Measurements from ENCODE around the gene DEFB128. TPM values are rescaled to one million over a fixed set of nuclear protein-coding genes. Genes with fewer than 3 reads are reported as not detected.

The DEFB128 gene
- total and polyA plus RNA-seq, 2 of the 4 experiments (the other 2 are of a cell fraction), result not detected

- no TSS peak for BruUV-seq (replicated peaks)
- Histone ChIP-seq H3K27ac (ENCODE audit: insufficient read depth, low read length) (no peak overlapping the region), H3K27me3 (ENCODE audit: control insufficient read depth, insufficient read depth, low read length) (peaks cover 2% of the 10 kb centered on the region; the same call in 1 of the 2 replicates), H4K8ac (ENCODE audit: low read depth in 2 of 2, low read length in 2 of 2) (no peak overlapping the region), H2BK15ac (ENCODE audit: low read depth, low read length) (no peak overlapping the region), H3K9ac (ENCODE audit: low read depth, low read length) (no peak overlapping the region), H3K14ac (replicated peaks; ENCODE audit: low read depth, low read length) (no peak overlapping the region), H3K4ac (ENCODE audit: low read depth, low read length) (no peak overlapping the region), H4K91ac (ENCODE audit: insufficient read depth, low read depth, low read length) (no peak overlapping the region), H3K56ac (ENCODE audit: extremely low read depth, insufficient read depth, low read length) (no peak overlapping the region), H3K79me1 (ENCODE audit: low read depth in 1 of 2, low read length in 2 of 2) (no peaks in the 10 kb centered on the region), H3K23ac (ENCODE audit: low read depth, low read length) (no peak overlapping the region), H3K4me3 (ENCODE audit: insufficient read depth, low read depth, low read length) (no peak overlapping the region), H3K9me1 (ENCODE audit: insufficient read depth, low read length) (no peaks in the 10 kb centered on the region), H2BK20ac (ENCODE audit: low read depth, low read length) (no peak overlapping the region), H2BK5ac (ENCODE audit: low read depth, low read length, poor library complexity, severe bottlenecking) (no peak overlapping the region), H2AK5ac (ENCODE audit: low read depth, low read length) (no peak overlapping the region), H3K4me2 (ENCODE audit: low read depth, low read length) (no peak overlapping the region), H3K36me3 (ENCODE audit: control insufficient read depth, insufficient read depth, low read length) (no peaks in the 10 kb centered on the region), H3K4me1 (ENCODE audit: control insufficient read depth, insufficient read depth, low read length) (no peaks in the 10 kb centered on the region), H4K20me1 (ENCODE audit: insufficient read depth, low read length) (no peaks in the 10 kb centered on the region), H2AK9ac (replicated peaks; ENCODE audit: low read depth, low read length, poor library complexity) (no peak overlapping the region), H3K18ac (ENCODE audit: low read depth, low read length) (no peak overlapping the region), H4K5ac (ENCODE audit: low read depth, low read length) (no peak overlapping the region), H3K9me3 (ENCODE audit: control insufficient read depth, insufficient read depth, low read length) (no peaks in the 10 kb centered on the region), H2BK120ac (ENCODE audit: low read depth, low read length) (no peak overlapping the region), H2AFZ (replicated peaks; ENCODE audit: low read length, poor library complexity) (no peak overlapping the region)
- WGBS, 2 experiments (ENCODE audit: extremely low coverage in 2 of 2, insufficient read length in 1 of 2), result 60% methylated on average over 1 of the region's 1 CpG; no CpG with 5 or more reads in 1 of the 2 experiments
- CTCF ChIA-PET, result interaction anchor here (0.6 kb wide), 1 partner anchor 94 kb away, joined by 3 read pairs; no protein-coding TSS in a partner anchor
- ATAC-seq (ENCODE audit: low read depth) (peak; percentile 42; the same call in 1 of the 2 replicates), DNase-seq (no peak)
- in situ Hi-C loops (cut with MboI; ENCODE audit: low sequenced_read_pairs), result no loop called here
- TF ChIP-seq USF2 (IDR thresholded peaks at IDR 0.05; ENCODE audit: low read depth, low read length) (no peak), RCOR1 (IDR thresholded peaks at IDR 0.05; ENCODE audit: insufficient replicate concordance, low read length) (no peak), MXI1 (IDR thresholded peaks at IDR 0.05; ENCODE audit: borderline replicate concordance, low read depth, low read length) (no peak), SMC3 (IDR thresholded peaks at IDR 0.05; ENCODE audit: low read depth, low read length) (no peak), NFE2L2 (IDR thresholded peaks at IDR 0.05; ENCODE audit: low read depth, low read length) (no peak)
- POLR2A ChIA-PET (ENCODE audit: unreplicated experiment), result no interaction called here
- dilution Hi-C loops (cut with HindIII; ENCODE audit: low sequenced_read_pairs, unreplicated experiment), result no loop called here
- intact Hi-C loops (cut with micrococcal nuclease), result no loop called here
These were observed 46.4 kb upstream of the DEFB128 start for GRCh38 chr20:235891-236290.
